GM19468 (cell line): Measurements from ENCODE around the gene ATP2B3.

Experiments used
- ATAC-seq: cut with Tn5 transposase; IDR thresholded peaks from one replicate; pipeline ENCODE4 v1.9.1; 2021; ENCODE audit warnings: mild to moderate bottlenecking, moderate library complexity, moderate number of reproducible peaks; ENCODE audit not compliant: unreplicated experiment; ENCODE audit errors: extremely low read depth

The ATP2B3 gene

DNA sequence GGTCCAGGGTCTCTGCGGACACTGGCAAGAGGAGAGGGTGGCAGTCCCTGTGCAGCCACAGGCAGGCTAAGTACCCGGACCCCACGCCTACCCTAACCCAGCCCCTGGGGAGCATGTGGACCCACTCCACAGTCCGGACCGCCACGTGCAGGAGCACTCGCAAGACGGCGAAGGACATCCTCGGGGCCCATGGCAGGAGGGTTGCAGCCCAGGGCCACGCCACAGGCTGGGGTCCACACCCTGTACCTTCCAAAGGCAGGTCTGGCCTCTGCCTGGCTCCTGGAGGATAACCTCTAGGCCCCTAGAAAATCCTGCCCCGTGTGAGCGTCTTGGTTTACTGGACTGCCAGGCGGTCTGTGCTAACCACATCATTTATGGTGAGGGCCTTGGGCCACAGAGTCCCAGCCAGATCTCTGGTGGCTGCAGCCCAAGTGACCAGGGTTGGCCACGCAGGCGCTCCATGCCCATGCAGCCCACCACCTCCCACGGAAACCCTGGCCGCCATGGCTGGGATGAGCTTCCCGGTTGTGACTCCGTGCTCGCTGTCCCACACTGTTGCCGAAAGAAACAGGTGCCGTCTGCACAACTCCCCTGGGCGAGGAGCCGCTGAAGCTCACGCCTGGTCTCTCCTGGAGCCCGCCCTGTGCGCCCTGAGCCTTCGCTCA, 71.5 kb downstream of the ATP2B3 start:
- ATAC-seq = no peak

DNA sequence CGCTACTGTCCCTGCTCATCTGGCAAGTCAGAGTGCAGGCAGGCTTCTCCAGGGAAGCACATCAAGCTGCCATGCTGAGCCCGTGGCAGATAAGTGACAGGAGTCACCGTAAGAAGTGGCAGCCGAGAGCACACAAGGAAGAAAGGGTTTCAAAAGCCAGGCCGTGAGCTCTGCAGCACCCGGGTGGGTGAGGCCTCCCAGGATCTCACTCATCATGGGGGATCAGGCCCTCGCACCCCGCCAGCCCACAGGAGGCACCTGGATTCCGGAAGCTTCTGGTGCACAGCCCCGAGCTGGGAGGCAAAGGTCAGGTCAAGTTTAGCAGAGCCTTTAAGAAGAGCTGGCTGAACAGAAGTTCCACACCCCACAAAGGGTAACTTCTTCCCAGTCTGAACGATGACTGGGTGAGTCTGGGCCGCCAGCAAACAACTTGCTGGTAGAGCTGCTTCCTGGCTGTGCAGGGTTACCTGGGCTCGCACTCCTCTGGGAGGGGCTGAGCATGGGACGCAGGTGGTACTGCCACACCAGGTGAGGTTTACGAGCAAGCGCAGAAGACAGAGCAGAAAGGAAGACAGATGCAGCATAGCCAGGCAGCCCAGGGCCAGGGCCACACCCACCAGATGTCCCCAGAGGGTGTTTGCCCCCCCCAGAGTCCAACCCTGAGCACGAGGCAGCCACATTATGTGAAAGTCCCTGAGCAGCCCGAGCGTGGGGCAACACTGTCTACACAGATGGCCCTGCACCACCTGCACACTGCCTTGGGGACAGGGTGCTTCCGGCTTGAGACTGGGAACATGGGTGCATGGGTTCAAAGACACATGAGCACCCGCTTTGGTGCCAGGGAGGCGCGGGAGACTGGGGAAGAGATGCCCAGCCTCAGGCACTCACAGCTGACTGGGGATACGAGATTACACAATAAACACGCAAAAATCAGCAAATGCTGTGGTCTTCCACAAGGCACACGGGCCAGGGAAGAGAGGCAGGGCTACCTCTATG, 73.8 kb downstream of the ATP2B3 start:
- ATAC-seq = no peak

- no peak for ATAC-seq
Observed at GRCh38 chrX:153592091-153592833, 74.8 kb downstream of the ATP2B3 start.

GRCh38 chrX:153592966-153593688, 75.7 kb downstream of the ATP2B3 start:
- no peak for ATAC-seq

DNA sequence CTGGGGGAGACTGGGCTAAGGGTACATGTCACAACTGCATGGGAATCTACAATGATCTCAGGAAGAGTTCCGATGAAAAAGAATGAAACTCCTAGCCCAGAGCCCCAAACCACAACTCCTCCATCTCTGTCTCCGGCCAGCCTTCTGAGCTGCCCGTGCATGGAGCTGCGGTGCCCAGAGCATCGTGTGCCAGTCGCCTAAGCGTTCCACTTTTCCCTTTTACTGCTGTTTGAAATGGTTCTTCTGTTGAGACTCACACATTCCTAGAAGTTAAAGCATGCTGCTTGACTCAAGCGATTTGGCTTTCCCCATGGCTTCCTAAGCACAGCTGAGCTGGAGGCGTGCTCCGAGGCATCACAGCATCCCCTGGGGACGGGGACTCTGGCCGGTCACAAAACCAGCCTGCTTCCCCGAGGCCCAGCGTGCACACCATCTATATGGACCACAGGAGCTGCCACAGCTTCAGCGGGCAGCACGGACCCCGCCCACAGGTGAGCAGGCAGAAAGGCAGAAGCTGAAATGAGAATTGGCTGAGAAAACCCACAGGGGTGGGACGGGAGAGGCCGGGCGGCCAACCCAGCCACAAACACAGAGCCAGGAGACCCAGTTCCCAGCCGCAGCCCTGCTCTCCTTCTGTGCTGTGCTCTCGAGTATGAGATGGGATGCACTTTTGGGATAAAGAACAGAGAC, 76.5 kb downstream of the ATP2B3 start:
- no peak for ATAC-seq

DNA sequence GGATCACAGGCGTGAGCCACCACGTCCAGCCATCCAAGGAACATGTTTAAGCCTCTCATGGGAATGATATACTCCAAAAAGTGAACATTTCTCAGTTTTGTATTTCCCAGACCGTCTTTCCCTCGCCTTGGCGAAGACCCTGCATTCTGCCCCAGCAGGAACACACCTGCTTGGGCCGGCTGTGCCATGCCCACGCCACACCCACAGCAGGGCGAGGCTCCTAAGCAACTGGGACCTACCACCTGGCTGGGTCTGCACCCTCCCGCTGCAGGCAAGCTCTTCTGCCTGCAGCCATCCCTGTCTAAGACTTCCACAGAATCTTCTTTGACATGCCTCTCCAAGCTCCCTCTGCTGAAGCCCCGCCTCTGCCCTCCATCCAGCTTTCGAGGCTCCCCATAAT, 77.9 kb downstream of the ATP2B3 start:
- no peak for ATAC-seq

DNA sequence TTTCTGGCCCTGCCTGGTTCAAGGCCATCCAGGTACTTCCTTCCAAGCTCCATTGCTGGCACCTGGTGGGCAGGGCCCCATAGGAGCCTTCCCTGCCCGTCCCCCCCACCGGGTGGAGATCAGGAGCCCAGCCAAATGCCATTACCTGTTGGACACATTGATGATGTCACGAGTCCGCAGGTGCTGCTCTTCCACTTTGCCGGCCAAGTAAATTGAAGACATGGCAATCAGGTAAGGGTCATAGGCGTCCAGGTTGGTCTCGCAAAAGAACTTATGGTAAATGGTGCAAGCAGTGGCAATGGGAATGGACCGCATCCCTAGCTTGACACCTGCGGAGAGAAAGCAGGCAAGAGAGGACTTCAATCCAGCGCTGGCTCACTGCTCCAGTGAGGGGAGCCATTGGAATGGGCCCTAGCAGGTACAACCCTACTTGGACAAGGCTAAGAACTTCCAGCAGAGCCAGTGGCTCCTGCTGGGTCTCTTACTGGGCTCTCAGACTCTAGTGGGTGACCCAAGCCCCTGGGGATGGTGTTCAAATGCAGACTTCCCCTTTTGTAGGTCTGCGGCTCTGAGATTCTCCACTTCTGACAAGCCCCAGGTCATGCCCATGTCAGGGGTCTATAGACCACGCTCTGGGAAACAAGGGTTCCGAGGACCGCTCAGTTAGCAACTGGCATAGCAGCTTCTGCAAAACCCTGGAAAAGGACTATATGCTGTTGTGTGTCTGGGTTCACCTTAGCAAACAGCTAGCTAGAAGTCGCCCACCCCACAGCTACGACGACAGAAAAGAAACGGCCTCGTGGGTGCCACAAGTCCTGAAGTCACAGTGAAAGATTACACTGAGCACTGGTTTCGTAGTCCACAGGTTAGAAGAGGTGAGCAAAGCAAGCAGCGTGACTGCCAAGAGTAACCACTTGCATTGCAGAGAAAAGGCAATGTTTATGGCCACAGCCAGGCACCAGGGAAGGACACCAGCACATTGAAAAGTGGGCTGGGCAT, 78.7 kb downstream of the ATP2B3 start:
- ATAC-seq = no peak

DNA sequence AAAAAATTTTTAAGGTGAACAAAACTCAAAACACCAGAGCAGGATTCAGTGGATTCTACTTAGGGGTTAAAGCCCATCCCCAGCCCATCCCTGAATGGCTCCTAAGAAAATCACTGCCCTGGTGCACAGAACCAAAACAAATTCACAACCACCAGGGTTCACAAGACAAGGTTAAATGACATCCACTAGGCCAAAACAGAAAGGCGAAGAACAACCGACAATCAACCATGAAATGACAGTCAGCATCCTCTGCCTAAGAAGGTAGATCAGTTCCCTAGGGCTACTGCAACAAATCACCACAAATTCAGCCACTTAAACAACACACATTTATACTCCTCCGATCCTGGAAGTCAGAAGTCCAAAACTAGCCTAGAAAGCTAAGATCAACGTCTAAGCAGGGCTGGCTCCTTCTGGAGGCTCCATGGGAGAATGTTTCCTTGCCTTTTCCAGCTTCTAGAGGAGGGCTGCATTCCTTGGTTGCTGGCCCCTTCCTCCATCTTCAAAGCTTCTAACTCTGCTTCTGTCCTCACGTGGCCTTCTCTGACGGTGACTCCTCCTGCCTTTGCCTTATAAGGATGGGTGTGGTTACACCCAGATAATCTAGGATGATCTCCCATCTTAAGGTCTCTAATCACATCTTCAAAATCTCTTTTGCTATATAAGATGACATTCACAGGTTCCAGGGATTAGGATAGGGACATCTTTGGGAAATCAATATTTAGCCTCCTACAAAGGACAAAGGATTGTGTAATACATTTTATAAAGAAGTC, 79.7 kb downstream of the ATP2B3 start:
- ATAC-seq = no peak

DNA sequence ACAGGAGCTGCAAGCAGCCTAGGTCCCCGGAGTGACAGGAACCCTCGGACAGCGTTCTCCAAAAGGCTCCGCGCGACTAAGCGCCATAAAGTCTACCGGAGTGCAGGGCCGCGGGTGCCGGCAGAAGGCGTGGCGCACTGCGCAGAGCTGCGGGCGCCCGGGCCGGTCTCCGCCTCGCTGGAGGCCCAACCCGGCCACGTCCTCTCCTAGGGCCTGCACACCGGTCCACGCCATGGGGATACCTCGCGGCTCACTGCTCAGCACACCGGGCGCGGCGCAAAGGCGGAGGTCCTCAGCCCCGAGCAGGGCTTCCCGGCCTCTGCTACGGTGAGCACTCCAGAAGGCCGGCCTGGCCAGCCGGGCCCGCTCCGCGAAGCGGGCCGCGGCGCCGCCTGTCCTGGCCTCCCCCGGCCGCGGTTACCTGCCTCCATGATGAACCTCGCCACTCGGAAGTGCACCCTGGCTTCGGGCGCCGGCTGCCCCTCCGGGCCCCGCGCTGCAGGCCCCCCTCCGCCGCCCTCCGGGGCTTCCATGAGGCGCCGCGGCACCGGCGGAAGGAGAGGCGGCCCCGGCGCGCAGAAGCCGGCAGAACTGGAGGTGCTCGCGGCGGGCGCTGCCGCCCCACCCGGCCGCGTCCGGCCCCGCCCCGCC, 81.2 kb downstream of the ATP2B3 start, which contains the start of gene CCNQ:
Gene CCNQ, minus strand, starts transcription at position 599 of the 651 bp plus-strand sequence. Its CDS starts 66 bp downstream, at position 533.
- peak; percentile 17 for ATAC-seq

GRCh38 chrX:153599192-153600031, 82.0 kb downstream of the ATP2B3 start:
- ATAC-seq = peak; percentile 65

- no peak for ATAC-seq
Observed at GRCh38 chrX:153600032-153600373, 82.6 kb downstream of the ATP2B3 start.

GRCh38 chrX:153600921-153601320, 83.5 kb downstream of the ATP2B3 start:
- ATAC-seq = no peak

- ATAC-seq = no peak
Observed at GRCh38 chrX:153601511-153602110, 84.2 kb downstream of the ATP2B3 start.

DNA sequence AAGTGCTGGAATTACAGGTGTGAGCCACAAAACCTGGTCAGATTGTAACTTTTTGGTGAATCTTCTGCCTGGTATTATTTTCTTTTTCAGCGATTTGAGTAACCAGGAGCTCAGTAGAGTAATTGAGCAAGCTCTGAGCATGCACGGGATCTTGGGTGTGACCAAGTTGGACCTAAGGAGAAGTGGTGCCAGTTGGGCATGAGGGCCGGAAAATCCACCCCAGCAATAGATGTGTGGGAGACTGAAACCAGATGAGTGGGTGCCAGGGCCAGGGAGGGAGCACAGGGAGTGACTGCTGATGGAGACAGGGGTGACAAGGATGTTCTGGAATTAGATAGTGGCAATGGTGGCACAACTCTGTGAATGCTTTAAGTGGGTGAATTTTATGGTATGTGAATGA, 85.2 kb downstream of the ATP2B3 start:
- no peak for ATAC-seq

GRCh38 chrX:153603131-153603656, 85.8 kb downstream of the ATP2B3 start:
- no peak for ATAC-seq
